Right lung (tissue), 5 donors: Measurements from ENCODE around the gene IGFBP6. TPM values are rescaled to one million over a fixed set of nuclear protein-coding genes. Genes with fewer than 3 reads are reported as not detected.

Experiments used
- DNase-seq, 2 donors: peaks; one replicate each; pipeline ENCODE4 v3.0.0-alpha.2; 2013
- polyA plus RNA-seq, 5 donors: library from polyadenylated mRNA; unstranded; fragments of 120-200 nt; gene quantifications; one replicate each; pipeline versions ENCODE4 v1.2.1 to v1.2.3, GENCODE V29; 2013; ENCODE audit warnings: inconsistent platforms in 1 of 5, low replicate concordance in 1 of 5; ENCODE audit not compliant: insufficient read length in 5 of 5, insufficient read depth in 1 of 5

Gene IGFBP6
- polyA plus RNA-seq, 5 donors, result 9.6 to 25.1 (median 19.0) TPM

DNA sequence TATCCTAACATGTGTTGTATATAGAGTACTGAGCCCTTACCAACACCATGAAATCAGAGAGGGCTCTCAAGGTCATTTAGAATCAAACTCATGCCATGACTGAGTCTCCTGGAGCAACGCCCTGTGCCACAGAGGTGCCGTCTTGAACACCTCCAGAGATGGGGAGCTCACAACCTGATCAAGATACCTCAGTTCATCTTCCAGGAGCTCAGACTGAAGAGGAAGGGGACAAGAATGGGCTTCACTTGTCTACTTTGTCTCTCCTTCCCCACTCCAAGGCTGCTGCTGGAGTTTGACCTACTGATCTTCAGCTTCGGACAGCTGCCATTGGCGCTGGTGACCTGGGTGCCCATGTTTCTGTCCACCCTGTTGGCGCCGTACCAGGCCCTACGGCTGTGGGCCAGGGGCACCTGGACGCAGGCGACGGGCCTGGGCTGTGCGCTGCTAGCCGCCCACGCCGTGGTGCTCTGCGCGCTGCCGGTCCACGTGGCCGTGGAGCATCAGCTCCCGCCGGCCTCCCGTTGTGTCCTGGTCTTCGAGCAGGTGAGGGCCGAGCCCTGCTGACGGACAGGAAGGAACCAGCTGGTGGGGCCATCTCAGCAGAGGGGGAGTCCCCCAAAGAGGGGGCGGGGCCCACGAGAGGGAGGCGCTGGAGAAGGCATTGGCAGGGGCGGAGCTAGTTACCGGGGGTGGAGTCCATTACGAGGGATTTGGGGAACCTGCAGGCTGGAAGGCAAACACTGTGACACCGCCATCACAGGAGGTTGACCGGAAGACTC, 17.8 kb downstream of the IGFBP6 start:
- DNase-seq, result no peak

DNA sequence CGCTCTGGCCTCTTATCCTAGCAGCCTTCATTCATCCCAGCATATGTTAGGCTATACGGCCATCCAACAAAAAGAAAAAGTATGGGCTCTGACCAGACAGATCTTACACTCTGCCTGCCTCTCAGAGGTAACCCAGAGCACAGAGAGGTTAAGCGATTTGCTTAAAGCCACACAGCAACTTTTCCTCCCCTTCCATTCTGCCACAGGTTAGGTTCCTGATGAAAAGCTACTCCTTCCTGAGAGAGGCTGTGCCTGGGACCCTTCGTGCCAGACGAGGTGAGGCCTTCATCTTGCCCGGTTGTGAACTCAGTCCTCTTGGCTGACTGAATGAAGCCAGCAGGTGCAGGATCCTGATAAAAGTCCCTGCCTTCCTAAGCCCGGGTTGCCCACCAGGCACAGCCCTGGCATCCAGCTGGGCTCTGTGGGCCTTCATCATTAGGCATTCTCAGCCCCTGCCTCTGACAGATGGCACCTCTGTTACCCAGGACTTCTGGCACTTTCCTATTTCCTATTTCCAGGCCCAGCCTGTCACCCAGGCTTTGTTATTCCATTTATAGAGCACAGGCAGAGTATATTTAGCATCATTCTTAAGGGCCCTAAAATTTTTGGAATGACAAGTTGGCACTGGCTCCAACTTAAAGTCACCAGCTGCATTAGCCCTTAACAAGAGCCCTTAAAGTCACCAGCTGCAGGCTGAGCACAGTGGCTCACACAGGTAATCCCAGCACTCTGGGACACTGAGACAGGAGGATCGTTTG, 18.6 kb downstream of the IGFBP6 start:
- DNase-seq, result no peak

DNA sequence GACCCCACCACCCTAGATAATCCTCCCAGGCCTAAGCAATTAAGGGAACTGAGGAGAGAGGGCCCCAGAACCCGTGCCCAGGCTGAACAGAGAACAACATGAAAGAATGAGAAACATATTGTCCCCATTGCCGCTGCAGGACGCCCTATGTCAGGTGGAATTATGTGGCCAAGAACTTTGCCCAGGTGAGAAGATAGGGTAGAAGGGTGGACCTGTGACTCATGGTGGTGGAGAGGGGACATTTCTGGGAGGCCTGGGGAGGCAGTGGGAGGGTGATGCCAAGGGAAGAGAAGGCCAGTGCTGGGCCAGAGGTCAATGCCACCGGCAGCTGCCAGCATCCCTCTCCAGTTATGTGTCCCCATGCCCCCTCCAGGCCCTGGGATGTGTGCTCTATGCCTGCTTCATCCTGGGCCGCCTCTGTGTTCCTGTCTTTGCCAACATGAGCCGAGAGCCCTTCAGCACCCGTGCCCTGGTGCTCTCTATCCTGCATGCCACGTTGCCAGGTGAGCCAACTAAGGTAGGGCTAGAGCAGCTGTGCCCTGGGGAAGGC, 21.4 kb downstream of the IGFBP6 start:
- DNase-seq, result no peak

DNA sequence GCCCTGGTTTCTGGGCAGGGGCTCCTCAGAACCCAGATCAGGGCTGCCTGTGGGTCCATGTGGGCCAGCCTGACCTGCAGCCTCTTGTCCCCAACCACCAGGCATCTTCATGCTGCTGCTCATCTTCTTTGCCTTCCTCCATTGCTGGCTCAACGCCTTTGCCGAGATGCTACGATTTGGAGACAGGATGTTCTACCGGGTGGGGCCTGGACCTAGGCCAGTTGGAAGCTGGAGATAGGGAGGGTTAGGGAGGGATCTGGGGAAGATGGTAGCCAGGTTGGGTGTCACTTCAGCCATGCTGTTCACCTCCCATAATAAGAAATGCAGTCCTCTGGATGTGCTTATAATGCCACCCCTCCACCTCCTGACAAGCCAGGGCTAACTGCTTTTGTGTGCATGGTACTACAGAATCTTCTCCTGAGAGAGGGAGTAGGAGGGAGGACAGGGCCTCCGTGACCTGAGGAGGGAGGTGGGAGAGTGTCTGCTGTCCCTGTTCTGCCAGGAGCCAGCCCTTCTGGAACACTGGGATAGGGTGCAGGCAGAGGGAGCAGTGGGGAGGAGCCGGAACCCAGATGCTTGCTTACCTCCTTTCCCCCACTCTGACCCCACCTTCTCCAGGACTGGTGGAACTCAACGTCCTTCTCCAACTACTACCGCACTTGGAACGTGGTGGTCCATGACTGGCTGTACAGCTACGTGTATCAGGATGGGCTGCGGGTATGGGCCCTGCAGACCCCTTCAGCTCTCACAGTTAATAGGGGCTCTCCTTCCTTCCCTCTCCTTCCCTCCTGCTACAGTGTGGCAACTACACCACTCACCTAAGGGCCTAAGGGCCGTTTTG, 23.4 kb downstream of the IGFBP6 start:
- no peak for DNase-seq

DNA sequence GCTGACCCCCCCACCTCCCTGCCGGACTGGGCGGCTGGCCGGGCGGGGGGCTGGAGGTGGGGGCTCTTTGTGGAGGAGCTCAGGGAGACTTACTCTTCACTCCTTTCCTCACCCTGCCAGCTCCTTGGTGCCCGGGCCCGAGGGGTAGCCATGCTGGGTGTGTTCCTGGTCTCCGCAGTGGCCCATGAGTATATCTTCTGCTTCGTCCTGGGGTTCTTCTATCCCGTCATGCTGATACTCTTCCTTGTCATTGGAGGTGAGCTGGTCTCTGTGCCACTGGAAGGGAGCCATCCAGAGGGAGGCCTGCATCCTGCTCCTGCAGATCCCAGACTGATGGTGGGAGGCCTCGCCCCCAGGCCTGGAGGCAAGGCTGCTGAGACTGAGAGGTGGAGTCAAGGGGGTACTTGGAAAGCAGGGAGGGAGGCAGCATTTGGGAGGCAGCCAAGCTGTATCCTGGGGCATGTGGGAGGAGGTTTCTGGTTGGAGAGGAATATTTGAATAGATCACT, 25.5 kb downstream of the IGFBP6 start:
- DNase-seq, result no peak

DNA sequence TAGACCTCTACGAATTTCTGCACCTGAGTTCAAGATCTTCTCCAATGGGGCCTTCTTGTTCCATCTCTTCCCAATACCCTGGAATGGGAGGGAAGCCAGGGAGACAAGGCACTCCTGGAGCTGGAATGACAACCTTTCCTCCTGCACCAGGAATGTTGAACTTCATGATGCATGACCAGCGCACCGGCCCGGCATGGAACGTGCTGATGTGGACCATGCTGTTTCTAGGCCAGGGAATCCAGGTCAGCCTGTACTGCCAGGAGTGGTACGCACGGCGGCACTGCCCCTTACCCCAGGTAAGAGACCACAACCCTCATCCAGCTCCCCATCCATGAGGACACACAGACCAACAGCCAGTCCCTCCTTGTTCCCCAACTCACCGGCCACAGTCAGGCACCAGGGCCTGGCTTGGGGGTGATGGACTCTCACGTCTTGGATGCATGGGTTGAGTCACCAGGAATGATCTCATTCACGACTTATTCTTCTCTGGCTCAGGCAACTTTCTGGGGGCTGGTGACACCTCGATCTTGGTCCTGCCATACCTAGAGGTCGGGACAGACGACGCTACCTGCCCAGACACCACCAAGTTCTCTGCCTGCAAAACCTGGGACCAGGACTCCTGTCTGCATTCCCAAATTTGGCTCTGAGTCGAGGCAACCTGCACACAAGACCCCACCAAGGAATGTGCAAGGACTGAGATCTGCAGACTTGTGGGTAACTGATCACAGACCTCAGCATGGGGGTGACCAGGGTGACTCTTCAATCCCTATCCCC, 26.3 kb downstream of the IGFBP6 start:
- DNase-seq, result no peak

DNA sequence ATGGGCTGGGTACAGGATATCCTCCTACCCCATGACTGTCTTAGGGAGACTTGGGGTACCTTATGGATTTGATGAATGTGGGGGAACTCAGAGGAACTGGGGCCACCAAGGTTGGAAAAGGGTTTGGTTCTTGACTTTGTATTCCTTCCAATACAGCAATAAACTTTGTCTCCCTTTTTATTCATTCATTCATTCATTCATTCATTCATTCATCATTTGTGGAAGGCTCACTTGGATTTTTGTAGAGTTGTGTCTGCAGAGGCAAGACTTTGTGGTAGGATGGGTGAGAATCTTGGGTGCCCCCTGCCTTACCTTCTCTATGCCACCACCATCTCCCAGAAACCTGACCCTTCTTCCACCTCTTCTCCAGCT, 26.9 kb downstream of the IGFBP6 start:
- DNase-seq, result no peak

DNA sequence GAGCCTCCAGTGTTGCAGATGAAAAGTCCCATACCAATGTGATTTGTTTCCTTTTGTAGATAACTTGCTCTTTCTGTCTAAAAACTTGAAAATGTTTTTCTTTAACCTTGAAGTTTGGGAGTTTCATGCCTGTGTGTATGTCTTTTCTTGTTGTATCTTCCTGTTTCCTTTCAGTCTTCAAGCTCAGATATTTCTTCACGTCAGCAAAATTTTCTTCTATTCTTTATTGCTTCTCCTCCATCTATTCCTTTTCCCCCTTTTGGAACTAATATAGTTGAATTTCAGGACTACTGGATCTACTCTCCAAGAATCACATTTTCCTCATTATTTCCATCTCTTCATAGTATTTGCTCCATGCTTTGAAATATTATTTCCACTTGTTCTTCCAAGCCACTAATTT, 29.7 kb downstream of the IGFBP6 start:
- no peak for DNase-seq

DNA sequence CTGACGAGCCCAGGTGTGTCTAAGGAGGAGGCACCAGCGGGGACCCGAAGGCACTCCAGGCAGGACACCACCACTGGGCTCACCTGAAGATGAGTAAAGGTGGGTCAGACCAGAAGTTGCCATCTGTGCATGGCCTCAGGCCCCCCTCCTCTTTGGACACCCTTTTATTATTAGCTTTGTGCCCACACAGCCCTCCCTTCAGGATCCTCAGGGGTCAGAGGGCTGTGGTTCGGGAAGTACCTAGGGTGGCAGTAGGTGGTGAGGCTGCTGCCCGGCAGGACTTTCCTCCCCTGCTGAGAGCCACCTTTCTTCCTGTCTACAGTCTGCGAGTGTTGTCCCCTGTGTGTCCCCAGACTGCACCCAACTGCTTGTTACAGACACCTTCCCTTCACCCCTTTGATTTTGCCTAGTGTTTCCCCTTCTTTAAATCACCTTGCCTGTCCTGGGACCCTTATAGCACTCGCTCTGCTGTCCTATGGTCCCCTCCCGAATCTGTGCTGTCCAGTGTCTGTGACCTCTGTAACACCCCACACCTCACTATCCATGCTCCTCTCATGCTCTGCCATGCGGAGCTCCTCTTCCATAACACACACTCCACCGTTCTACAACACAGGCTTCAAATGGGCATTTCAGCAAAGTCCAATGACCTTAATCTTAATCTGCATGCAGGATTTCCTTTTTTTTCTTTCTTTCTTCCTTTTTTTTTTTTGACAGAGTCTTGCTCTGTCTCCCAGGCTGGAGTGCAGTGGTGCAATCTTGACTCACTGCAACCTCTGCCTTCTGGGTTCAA, 31.5 kb downstream of the IGFBP6 start:
- no peak for DNase-seq

DNA sequence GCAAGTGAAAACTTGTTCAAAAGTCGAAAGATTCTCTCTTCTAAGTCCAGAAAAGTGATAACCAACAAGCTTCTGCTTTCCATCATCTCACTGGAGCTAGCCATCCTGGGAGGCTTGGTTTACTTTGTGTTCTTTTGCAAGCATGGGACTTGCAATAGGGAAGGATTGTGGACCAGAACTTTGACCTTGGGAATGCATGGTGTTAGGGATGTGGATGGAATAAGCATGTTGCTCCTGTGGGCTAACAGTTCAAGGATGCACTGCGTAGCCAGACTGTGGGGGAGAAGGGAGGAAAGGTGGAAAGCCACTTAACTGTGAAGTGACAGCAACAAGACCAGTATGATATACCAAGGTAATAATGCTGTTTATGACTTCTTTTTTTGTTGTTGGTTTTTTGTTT, 34.4 kb downstream of the IGFBP6 start:
- no peak for DNase-seq

DNA sequence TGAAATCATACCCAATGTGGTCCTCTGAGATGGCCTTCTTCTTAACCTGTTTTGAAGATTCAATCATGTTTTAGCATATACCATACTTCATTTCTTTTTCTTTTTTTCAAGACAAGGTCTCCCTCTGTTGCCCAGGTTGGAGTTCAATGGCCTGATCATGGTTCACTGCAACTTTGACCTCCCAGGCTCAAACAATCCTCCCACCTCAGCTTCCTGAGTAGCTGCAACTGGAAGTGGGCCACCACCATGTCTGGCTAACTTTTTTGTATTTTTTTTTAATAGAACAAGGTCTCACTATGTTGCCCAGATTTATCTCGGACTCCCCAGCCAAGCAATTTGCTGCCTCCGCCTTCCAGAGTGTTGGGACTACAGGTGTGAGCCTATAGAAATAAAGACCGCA, 36.3 kb downstream of the IGFBP6 start:
- no peak for DNase-seq

DNA sequence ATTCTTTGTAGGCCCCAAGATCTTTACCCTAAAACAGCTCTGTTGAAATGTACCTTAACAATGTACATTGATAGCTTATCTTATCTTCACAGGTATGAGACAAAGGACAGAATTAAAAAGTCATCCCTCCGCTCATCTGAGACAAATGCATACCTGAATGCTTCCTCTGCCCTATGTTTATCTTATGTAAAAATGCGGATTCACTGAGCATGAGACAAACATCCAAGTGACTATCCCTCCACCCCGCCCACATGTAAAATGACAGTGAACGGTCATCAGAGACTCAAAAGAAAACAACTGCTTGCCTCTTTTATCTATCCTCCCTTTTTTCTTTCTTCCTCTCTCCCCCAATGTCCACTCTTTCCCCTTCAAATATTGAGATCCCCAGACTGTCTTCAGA, 45.9 kb downstream of the IGFBP6 start:
- DNase-seq, result no peak

DNA sequence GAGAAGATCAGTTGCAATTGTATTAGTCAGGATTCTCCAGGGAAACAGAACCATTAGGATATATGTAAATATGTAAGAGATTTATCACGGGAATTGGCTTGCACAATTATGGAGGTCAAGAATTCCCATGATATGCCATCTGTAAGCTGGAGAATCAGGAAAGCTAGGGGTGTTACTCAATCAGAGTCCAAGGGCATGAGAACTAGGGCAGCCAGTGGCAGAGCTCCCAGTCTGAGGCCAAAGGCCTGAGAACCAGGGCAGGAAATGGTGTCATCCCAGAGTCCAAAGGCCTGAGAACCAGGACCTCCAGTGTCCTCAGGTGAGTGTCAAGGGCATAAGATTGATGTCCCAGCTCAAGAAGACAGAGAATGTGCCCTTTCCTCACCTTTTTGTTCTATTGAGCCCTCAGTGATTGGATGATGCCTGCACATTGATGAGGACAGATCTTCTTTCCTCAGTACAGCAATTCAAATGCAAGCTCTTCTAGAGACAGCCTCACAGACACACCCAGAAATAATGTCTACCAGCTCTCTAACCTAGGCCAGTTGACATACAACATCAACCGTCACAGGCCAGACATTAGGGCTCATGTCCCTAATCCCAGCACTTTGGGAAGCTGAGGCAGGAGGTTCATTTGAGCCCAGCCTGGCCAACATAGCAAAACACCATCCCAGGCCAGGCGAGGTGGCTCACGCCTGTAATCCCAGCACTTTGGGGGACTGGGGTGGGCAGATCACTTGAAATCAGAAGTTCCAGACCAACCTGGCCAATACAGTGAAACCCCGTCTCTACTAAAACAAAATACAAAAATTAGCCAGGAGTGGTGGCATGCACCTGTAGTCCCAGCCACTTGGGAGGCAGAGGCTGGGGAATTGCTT, 48.2 kb downstream of the IGFBP6 start:
- no peak for DNase-seq

DNA sequence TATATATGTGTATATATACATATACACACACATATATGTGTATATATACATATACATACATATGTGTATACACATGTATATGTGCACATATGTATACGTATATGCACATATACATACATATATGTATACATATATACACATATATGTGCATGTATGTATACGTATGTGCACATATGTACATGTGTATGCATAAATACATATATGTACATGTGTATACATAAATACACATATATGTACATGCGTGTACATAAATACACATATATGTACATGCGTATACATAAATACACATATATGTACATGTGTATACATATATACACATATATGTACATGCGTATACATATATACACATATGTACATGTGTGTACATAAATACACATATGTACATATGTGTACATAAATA, 49.7 kb downstream of the IGFBP6 start:
- no peak for DNase-seq

DNA sequence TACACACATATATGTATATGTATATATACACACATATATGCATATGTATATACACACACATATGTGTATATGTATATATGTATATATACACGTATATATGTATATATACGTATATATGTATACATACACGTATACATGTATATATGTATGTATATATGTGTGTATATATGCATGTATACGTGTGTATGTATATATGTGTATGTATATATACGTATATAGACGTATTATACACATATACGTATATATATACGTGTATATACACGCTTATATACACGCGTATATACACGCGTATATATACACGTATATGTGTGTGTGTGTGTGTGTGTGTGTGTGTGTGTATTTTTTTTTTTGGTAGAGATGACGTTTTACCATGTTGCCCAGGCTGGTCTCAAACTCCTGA, 50.2 kb downstream of the IGFBP6 start:
- no peak for DNase-seq

DNA sequence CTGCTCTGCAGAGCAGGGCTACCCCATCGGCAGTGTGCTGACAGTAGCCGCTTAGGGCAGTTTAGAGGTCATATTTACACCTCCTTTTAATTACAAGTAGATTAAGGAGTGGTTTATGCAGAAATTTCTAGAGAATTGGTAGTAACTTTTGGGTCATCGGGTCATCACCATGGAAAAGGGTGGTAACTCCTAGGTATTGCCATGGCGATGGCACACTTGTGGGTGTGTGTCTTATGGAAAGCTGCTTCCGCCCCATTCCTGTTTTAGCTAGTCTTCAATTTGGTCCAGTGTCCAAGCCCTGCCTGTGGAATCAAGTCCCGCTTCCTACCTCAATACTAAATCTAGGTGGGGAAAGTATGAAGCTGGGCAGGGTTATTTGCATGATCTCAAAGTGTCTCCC, 53.6 kb downstream of the IGFBP6 start:
- DNase-seq, result no peak
